H1 (cell line): ENCODE data around the gene IQCK. TPM values are rescaled to one million over a fixed set of nuclear protein-coding genes. Genes with fewer than 3 reads are reported as not detected.

ENCODE experiments used
- CTCF ChIA-PET: fragments of 300-600 bp; sonication (Branson Sonifier 250); formaldehyde crosslinking; loops from one replicate; lab custom pipeline; 2021; ENCODE audit not compliant: partially characterized antibody; lab: Charles Lee
- POLR2A ChIA-PET: fragments of 300-600 bp; sonication (Branson Sonifier 250); formaldehyde crosslinking; loops from one replicate; lab custom pipeline; 2021; ENCODE audit warnings: inconsistent platforms; ENCODE audit not compliant: partially characterized antibody; lab: Charles Lee
- DNase-seq, 2 experiments: peaks; one replicate each; pipeline versions ENCODE4 v3.0.0 to v3.0.0-alpha.2; 2010 to 2022; ENCODE audit warnings: low spot score in 2 of 2, low read depth in 1 of 2, mixed read lengths in 1 of 2
- FAIRE-seq: peaks from 2 replicates; lab custom pipeline; 2011; peaks lifted over from hg19 to GRCh38; lab: Jason Lieb, UNC
- H2AFZ ChIP-seq: 2 replicates; pipeline ENCODE4 v1.8.1; 2012; ENCODE audit warnings: low read length, inconsistent platforms
- H2AK5ac ChIP-seq: 2 replicates; pipeline ENCODE4 v1.6.1; 2013; ENCODE audit warnings: low read depth, low read length
- H2BK120ac ChIP-seq: replicated peaks from 2 replicates; pipeline ENCODE3; 2013; ENCODE audit warnings: low read depth, low read length, inconsistent platforms
- H2BK12ac ChIP-seq: 2 replicates; pipeline ENCODE4 v1.6.1; 2013; ENCODE audit warnings: low read depth, low read length
- H2BK15ac ChIP-seq: 2 replicates; pipeline ENCODE4 v1.6.1; 2013; ENCODE audit warnings: low read length
- H2BK20ac ChIP-seq: 2 replicates; pipeline ENCODE4 v1.6.1; 2013; ENCODE audit warnings: low read length
- H2BK5ac ChIP-seq: 2 replicates; pipeline ENCODE4 v1.6.1; 2013; ENCODE audit warnings: low read depth, low read length
- H3K14ac ChIP-seq: 2 replicates; pipeline ENCODE4 v1.6.1; 2013; ENCODE audit warnings: inconsistent platforms; ENCODE audit not compliant: insufficient read length
- H3K18ac ChIP-seq: 2 replicates; pipeline ENCODE4 v1.6.1; 2013; ENCODE audit warnings: low read length; ENCODE audit errors: extremely low read depth
- H3K23ac ChIP-seq: 2 replicates; pipeline ENCODE4 v1.6.1; 2013; ENCODE audit warnings: inconsistent platforms; ENCODE audit not compliant: insufficient read length
- H3K23me2 ChIP-seq: 2 replicates; pipeline ENCODE4 v1.6.1; 2013; ENCODE audit warnings: low read depth, low read length
- H3K27ac ChIP-seq: 2 replicates; pipeline ENCODE4 v1.6.1; 2011; ENCODE audit warnings: low read depth, low read length, inconsistent platforms
- H3K27me3 ChIP-seq, 4 experiments: replicated peaks in 1 of 4; 1 replicate in 1 of 4; 2 replicates in 3 of 4; pipeline versions ENCODE4 v1.6.1 to v1.8.1; 2011 to 2013; ENCODE audit warnings: low read length in 3 of 4, mild to moderate bottlenecking in 3 of 4, inconsistent platforms in 2 of 4, mixed read lengths in 2 of 4, moderate library complexity in 1 of 4; ENCODE audit not compliant: control insufficient read depth in 3 of 4, insufficient read depth in 3 of 4; ENCODE audit errors: extremely low read depth in 1 of 4
- H3K36me3 ChIP-seq, 4 experiments: 2 replicates each; pipeline versions ENCODE4 v1.6.1 to v1.8.1; 2011 to 2013; ENCODE audit warnings: mild to moderate bottlenecking in 4 of 4, low read length in 3 of 4, moderate library complexity in 2 of 4, control low read depth in 1 of 4, inconsistent platforms in 1 of 4; ENCODE audit not compliant: insufficient read depth in 4 of 4, control insufficient read depth in 2 of 4
- H3K4ac ChIP-seq: replicated peaks from 2 replicates; pipeline ENCODE3; 2013; ENCODE audit warnings: low read length, low read depth, mixed read lengths, inconsistent platforms; ENCODE audit not compliant: insufficient read length
- H3K4me1 ChIP-seq, 4 experiments: replicated peaks in 1 of 4; 1 replicate in 1 of 4; 2 replicates in 3 of 4; pipeline versions ENCODE4 v1.6.1 to v1.8.1; 2011 to 2013; ENCODE audit warnings: low read length in 3 of 4, inconsistent platforms in 2 of 4, mixed read lengths in 1 of 4; ENCODE audit not compliant: insufficient read depth in 4 of 4, control insufficient read depth in 3 of 4
- H3K4me2 ChIP-seq, 2 experiments: 2 replicates each; pipeline versions ENCODE4 v1.6.1 to v1.8.1; 2011 to 2013; ENCODE audit warnings: low read depth in 2 of 2, low read length in 2 of 2, control low read depth in 1 of 2, inconsistent platforms in 1 of 2, mild to moderate bottlenecking in 1 of 2; ENCODE audit not compliant: insufficient read depth in 1 of 2
- H3K4me3 ChIP-seq, 4 experiments: fragments of 200-600, 300-600 bp in 1 of 4; sonication (generic), shearing (Covaris generic), sonication (Bioruptor Twin) in 1 of 4; 2 replicates each; pipeline versions ENCODE4 v1.5.1 to v1.8.1; 2011 to 2016; ENCODE audit warnings: low read length in 4 of 4, low read depth in 3 of 4, control low read depth in 2 of 4, inconsistent platforms in 2 of 4, mild to moderate bottlenecking in 2 of 4, mixed read lengths in 1 of 4, moderate library complexity in 1 of 4; ENCODE audit not compliant: insufficient read depth in 2 of 4; ENCODE audit errors: extremely low read depth in 1 of 4
- H3K56ac ChIP-seq: replicated peaks from 2 replicates; pipeline ENCODE3; 2013; ENCODE audit warnings: low read depth, mild to moderate bottlenecking, mixed read lengths, low read length, inconsistent platforms; ENCODE audit not compliant: insufficient read length
- H3K79me1 ChIP-seq: 2 replicates; pipeline ENCODE4 v1.6.1; 2013; ENCODE audit warnings: low read depth, low read length, control low read depth
- H3K79me2 ChIP-seq, 2 experiments: 2 replicates each; pipeline versions ENCODE4 v1.6.1 to v1.8.1; 2012 to 2013; ENCODE audit warnings: low read length in 2 of 2, mild to moderate bottlenecking in 2 of 2, inconsistent platforms in 1 of 2; ENCODE audit not compliant: insufficient read depth in 2 of 2, control insufficient read depth in 1 of 2
- H3K9ac ChIP-seq, 4 experiments: replicated peaks in 1 of 4; 1 replicate in 1 of 4; 2 replicates in 3 of 4; pipeline versions ENCODE4 v1.6.1 to v1.8.1; 2011 to 2013; ENCODE audit warnings: low read depth in 3 of 4, low read length in 3 of 4, control low read depth in 2 of 4, mild to moderate bottlenecking in 2 of 4, moderate library complexity in 2 of 4, inconsistent platforms in 1 of 4; ENCODE audit errors: extremely low read depth in 1 of 4
- H3K9me3 ChIP-seq, 2 experiments: 2 replicates each; pipeline versions ENCODE4 v1.6.1 to v1.8.1; 2012 to 2013; ENCODE audit warnings: mild to moderate bottlenecking in 2 of 2, moderate library complexity in 2 of 2, control low read depth in 1 of 2, inconsistent platforms in 1 of 2, low read depth in 1 of 2, low read length in 1 of 2, mixed read lengths in 1 of 2; ENCODE audit not compliant: insufficient read depth in 2 of 2
- H4K20me1 ChIP-seq, 2 experiments: replicated peaks in 1 of 2; 2 replicates each; pipeline versions ENCODE3 to v1.8.1; 2011 to 2013; ENCODE audit warnings: inconsistent platforms in 2 of 2, low read length in 2 of 2, mild to moderate bottlenecking in 1 of 2; ENCODE audit not compliant: insufficient read depth in 2 of 2, control insufficient read depth in 1 of 2
- H4K5ac ChIP-seq: 2 replicates; pipeline ENCODE4 v1.6.1; 2013; ENCODE audit warnings: low read length, low read depth, mixed read lengths, inconsistent platforms; ENCODE audit not compliant: insufficient read length
- H4K8ac ChIP-seq: 2 replicates; pipeline ENCODE4 v1.8.0; 2013; ENCODE audit warnings: mild to moderate bottlenecking, moderate library complexity, low read length, inconsistent platforms; ENCODE audit not compliant: insufficient read depth; ENCODE audit errors: extremely low read depth
- H4K91ac ChIP-seq: replicated peaks from 2 replicates; pipeline ENCODE3; 2013; ENCODE audit warnings: low read length, mixed read lengths, inconsistent platforms; ENCODE audit not compliant: insufficient read length
- EP300 ChIP-seq, 2 experiments: IDR thresholded peaks; 1 replicate in 1 of 2; 2 replicates in 1 of 2; pipeline ENCODE4 v1.6.1; 2011 to 2012; ENCODE audit warnings: low read depth in 2 of 2, low read length in 2 of 2, mild to moderate bottlenecking in 2 of 2, borderline replicate concordance in 1 of 2, inconsistent platforms in 1 of 2, moderate library complexity in 1 of 2
- HDAC6 ChIP-seq: IDR thresholded peaks from one replicate; pipeline ENCODE4 v1.7.1; 2012; ENCODE audit warnings: low read depth, mild to moderate bottlenecking, inconsistent platforms, low read length, moderate library complexity
- RAD21 ChIP-seq, 2 experiments: IDR thresholded peaks in 1 of 2; conservative IDR thresholded peaks in 1 of 2; 2 replicates each; pipeline ENCODE4 v1.6.1; 2011; ENCODE audit warnings: low read depth in 2 of 2, low read length in 2 of 2, improper control_type of control experiment in 1 of 2, inconsistent platforms in 1 of 2, mild to moderate bottlenecking in 1 of 2, moderate library complexity in 1 of 2
- RNF2 ChIP-seq: fragments of 200-900, 300-1000 bp; sonication (generic); IDR thresholded peaks from 2 replicates; pipeline ENCODE4 v1.7.1; 2016; ENCODE audit warnings: borderline replicate concordance, low read depth, mild to moderate bottlenecking, antibody characterized with exemption, low read length; ENCODE audit not compliant: poor library complexity, severe bottlenecking; ENCODE audit errors: missing control alignments
- RXRA ChIP-seq: IDR thresholded peaks from 2 replicates; pipeline ENCODE4 v1.6.1; 2011; ENCODE audit warnings: low read depth, mild to moderate bottlenecking, low read length, moderate library complexity; ENCODE audit not compliant: insufficient read depth
- SP2 ChIP-seq: IDR thresholded peaks from 2 replicates; pipeline ENCODE4 v1.6.1; 2012; ENCODE audit warnings: mild to moderate bottlenecking, low read length, inconsistent platforms
- TAF1 ChIP-seq: IDR thresholded peaks from 2 replicates; pipeline ENCODE4 v1.6.1; 2011; ENCODE audit warnings: mild to moderate bottlenecking, low read depth, low read length
- WGBS, 2 experiments: shearing (Covaris generic) in 1 of 2; methylation state at CpG; one replicate each; pipeline versions ENCODE4 v1.1.6 to v1.1.7; 2013 to 2015; ENCODE audit warnings: low lambda C conversion rate in 2 of 2, mixed read lengths in 2 of 2, inconsistent platforms in 1 of 2, low coverage in 1 of 2, missing lambda C conversion rate in 1 of 2; ENCODE audit not compliant: insufficient replicate concordance in 2 of 2, insufficient coverage in 1 of 2, insufficient read length in 1 of 2; ENCODE audit errors: extremely low coverage in 1 of 2, missing lambda C conversion rate in 1 of 2; 5-methylcytosine and 5-hydroxymethylcytosine counted together
- polyA plus RNA-seq, 7 experiments: library from polyadenylated mRNA; depleted of rRNA in 3 of 7; stranded (reverse) in 5 of 7; unstranded in 2 of 7; fragments of >200 nt in 5 of 7; fragments of 200-250 nt in 2 of 7; gene quantifications; 1 replicate in 5 of 7; 2 replicates in 1 of 7; 4 replicates in 1 of 7; pipeline versions ENCODE4 v1.2.1 to v1.2.3, GENCODE V29; 2011 to 2013; ENCODE audit warnings: missing spikeins in 2 of 7, mixed read lengths in 2 of 7
- total RNA-seq: library from RNA; stranded (reverse); fragmentation: NEBNext Ultra II Directional; extraction: Animal tissue kit (Norgen Biotek cat#: 25700); gene quantifications from 2 replicates; pipeline ENCODE4 v1.2.1, GENCODE V29; 2021
- TF ChIP-seq, protein P1 (sequence below), 3 experiments: IDR thresholded peaks; 1 replicate in 2 of 3; 2 replicates in 1 of 3; pipeline versions ENCODE4 v1.5.1 to v1.6.1; 2011; ENCODE audit warnings: low read length in 3 of 3, mild to moderate bottlenecking in 3 of 3, inconsistent platforms in 2 of 3, low read depth in 1 of 3, moderate library complexity in 1 of 3; ENCODE audit not compliant: insufficient read depth in 1 of 3; ENCODE audit errors: control extremely low read depth in 1 of 3

IQCK gene
- total and polyA plus RNA-seq, 2 of the 8 experiments (the other 6 are each of a cell fraction or from before 2014, with no cell fraction given): 6.2 to 9.3 TPM

DNA sequence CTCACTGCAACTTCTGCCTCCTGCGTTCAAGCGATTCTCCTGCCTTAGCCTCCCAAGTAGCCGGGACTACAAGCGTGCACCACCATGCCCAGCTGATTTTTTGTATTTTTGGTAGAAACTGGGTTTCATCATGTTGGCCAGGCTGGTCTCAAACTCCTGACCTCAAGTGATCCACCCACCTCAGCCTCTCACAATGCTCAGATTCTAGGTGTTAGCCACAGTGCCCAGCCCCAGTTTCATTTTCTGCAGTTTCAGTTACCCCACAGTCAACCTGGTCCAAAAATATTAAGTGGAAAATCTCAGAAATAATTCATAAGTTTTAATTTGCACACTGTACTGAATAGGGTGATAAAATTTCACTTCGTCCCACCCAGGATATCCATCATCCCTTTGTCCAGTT, 28.7 kb upstream of the IQCK start:
- Histone ChIP-seq H4K91ac (no peak overlapping the region), H3K56ac (no peak overlapping the region), H3K27me3 (no peaks in the 10 kb centered on the region), H3K79me1 (no peaks in the 10 kb centered on the region), H2BK12ac (no peak overlapping the region), H3K4ac (no peak overlapping the region), H3K18ac (no peak overlapping the region), H3K9ac (no peak overlapping the region), H3K27ac (no peak overlapping the region), H3K4me3 (no peak overlapping the region), H4K5ac (no peak overlapping the region), H2BK120ac (no peak overlapping the region), H2BK15ac (no peak overlapping the region), H3K4me1 (no peaks in the 10 kb centered on the region), H2BK5ac (no peak overlapping the region), H2AK5ac (no peak overlapping the region), H2AFZ (no peak overlapping the region), H3K4me2 (no peak overlapping the region), H3K23me2 (no peaks in the 10 kb centered on the region), H4K20me1 (no peaks in the 10 kb centered on the region), H3K14ac (no peak overlapping the region), H3K9me3 (peaks cover 0 to 4% of the 10 kb centered on the region in 2 experiments; a peak in 1 of 4 replicates), H3K36me3 (peaks cover 2 to 19% (median 8%) of the 10 kb centered on the region in 4 experiments; a peak in 6 of 8 replicates), H4K8ac (no peak overlapping the region), H2BK20ac (no peak overlapping the region), H3K79me2 (no peaks in the 10 kb centered on the region), H3K23ac (no peak overlapping the region)
- FAIRE-seq (no peak), DNase-seq (no peak)
- ChIA-PET POLR2A (interaction anchor here (0.6 to 2.8 kb wide), 3 partner anchors 9 to 169 kb away, joined by 3 to 23 read pairs (median 3); no protein-coding TSS in a partner anchor), CTCF (interaction anchor here (1.1 to 1.5 kb wide), 3 partner anchors 8 to 78 kb away, joined by 4 to 9 read pairs (median 4); no protein-coding TSS in a partner anchor)
- WGBS, 2 experiments: 90% methylated on average over 5 of the region's 5 CpGs; no CpG with 5 or more reads in 1 of the 2 experiments
- TF ChIP-seq RNF2 (no peak), SP2 (no peak), RXRA (no peak), EP300 (IDR thresholded peaks at IDR 0.05; ENCODE audit: borderline replicate concordance in 1 of 2, low read depth in 2 of 2, low read length in 2 of 2) (no peak), TAF1 (no peak), RAD21 (IDR thresholded peaks at IDR 0.05 in 1 of 2, conservative IDR thresholded peaks at IDR 0.05 in 1 of 2; ENCODE audit: low read depth in 2 of 2, low read length in 2 of 2) (no peak), HDAC6 (no peak)
- TF ChIP-seq, protein P1, sequence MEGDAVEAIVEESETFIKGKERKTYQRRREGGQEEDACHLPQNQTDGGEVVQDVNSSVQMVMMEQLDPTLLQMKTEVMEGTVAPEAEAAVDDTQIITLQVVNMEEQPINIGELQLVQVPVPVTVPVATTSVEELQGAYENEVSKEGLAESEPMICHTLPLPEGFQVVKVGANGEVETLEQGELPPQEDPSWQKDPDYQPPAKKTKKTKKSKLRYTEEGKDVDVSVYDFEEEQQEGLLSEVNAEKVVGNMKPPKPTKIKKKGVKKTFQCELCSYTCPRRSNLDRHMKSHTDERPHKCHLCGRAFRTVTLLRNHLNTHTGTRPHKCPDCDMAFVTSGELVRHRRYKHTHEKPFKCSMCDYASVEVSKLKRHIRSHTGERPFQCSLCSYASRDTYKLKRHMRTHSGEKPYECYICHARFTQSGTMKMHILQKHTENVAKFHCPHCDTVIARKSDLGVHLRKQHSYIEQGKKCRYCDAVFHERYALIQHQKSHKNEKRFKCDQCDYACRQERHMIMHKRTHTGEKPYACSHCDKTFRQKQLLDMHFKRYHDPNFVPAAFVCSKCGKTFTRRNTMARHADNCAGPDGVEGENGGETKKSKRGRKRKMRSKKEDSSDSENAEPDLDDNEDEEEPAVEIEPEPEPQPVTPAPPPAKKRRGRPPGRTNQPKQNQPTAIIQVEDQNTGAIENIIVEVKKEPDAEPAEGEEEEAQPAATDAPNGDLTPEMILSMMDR (IDR thresholded peaks at IDR 0.05; ENCODE audit: control extremely low read depth in 1 of 3, insufficient read depth in 1 of 3, low read depth in 1 of 3, low read length in 3 of 3): no peak
